H9 (cell line): ENCODE data around the gene SST. TPM values are rescaled to one million over a fixed set of nuclear protein-coding genes. Genes with fewer than 3 reads are reported as not detected.

Experiments
- DNase-seq: peaks from one replicate; pipeline ENCODE4 v3.0.0-alpha.2; 2017
- H2AFZ ChIP-seq: one replicate; pipeline ENCODE4 v1.6.1; 2013; ENCODE audit warnings: mild to moderate bottlenecking, low read length, control low read depth, moderate library complexity
- H2AK5ac ChIP-seq: 2 replicates; pipeline ENCODE4 v1.6.1; 2013; ENCODE audit warnings: low read length, control low read depth, mixed read lengths; ENCODE audit not compliant: insufficient read length
- H2BK120ac ChIP-seq: one replicate; pipeline ENCODE4 v1.6.1; 2013; ENCODE audit warnings: low read depth, mild to moderate bottlenecking, low read length, control low read depth, inconsistent platforms; ENCODE audit not compliant: poor library complexity, severe bottlenecking
- H2BK12ac ChIP-seq: 2 replicates; pipeline ENCODE4 v1.6.1; 2013; ENCODE audit warnings: low read length, control low read depth, mixed read lengths, low read depth; ENCODE audit not compliant: insufficient read length
- H2BK15ac ChIP-seq: 2 replicates; pipeline ENCODE4 v1.6.1; 2013; ENCODE audit warnings: low read depth, low read length, control low read depth
- H2BK20ac ChIP-seq: one replicate; pipeline ENCODE4 v1.6.1; 2013; ENCODE audit warnings: low read depth, mild to moderate bottlenecking, low read length, control low read depth, inconsistent platforms; ENCODE audit not compliant: poor library complexity, severe bottlenecking
- H2BK5ac ChIP-seq: 2 replicates; pipeline ENCODE4 v1.6.1; 2013; ENCODE audit warnings: low read length, control low read depth, mixed read lengths; ENCODE audit not compliant: insufficient read length
- H3K14ac ChIP-seq: 2 replicates; pipeline ENCODE4 v1.6.1; 2013; ENCODE audit warnings: low read length, control low read depth; ENCODE audit not compliant: insufficient read depth
- H3K18ac ChIP-seq: 2 replicates; pipeline ENCODE4 v1.6.1; 2013; ENCODE audit warnings: low read depth, mild to moderate bottlenecking, mixed read lengths, low read length, control low read depth; ENCODE audit not compliant: insufficient read length
- H3K23ac ChIP-seq: 2 replicates; pipeline ENCODE4 v1.6.1; 2013; ENCODE audit warnings: low read length, control low read depth, mixed read lengths, low read depth; ENCODE audit not compliant: insufficient read length
- H3K23me2 ChIP-seq: 2 replicates; pipeline ENCODE4 v1.6.1; 2013; ENCODE audit warnings: low read depth, mild to moderate bottlenecking, mixed read lengths, low read length, control low read depth; ENCODE audit not compliant: insufficient read length, poor library complexity, severe bottlenecking
- H3K27ac ChIP-seq: 2 replicates; pipeline ENCODE4 v1.5.1; 2013; ENCODE audit warnings: low read length, control low read depth, mixed read lengths, low read depth; ENCODE audit not compliant: insufficient read length
- H3K27me3 ChIP-seq: 2 replicates; pipeline ENCODE4 v1.6.1; 2013; ENCODE audit warnings: low read length, control low read depth, inconsistent platforms; ENCODE audit not compliant: insufficient read depth
- H3K4ac ChIP-seq: 2 replicates; pipeline ENCODE4 v1.6.1; 2013; ENCODE audit warnings: low read depth, mild to moderate bottlenecking, control low read depth, inconsistent platforms, low read length, moderate library complexity
- H3K4me1 ChIP-seq: 2 replicates; pipeline ENCODE4 v1.6.1; 2013; ENCODE audit warnings: low read length, control low read depth, inconsistent platforms; ENCODE audit not compliant: insufficient read depth
- H3K4me2 ChIP-seq: 2 replicates; pipeline ENCODE4 v1.6.1; 2013; ENCODE audit warnings: low read length, control low read depth, mixed read lengths; ENCODE audit not compliant: insufficient read length, insufficient read depth
- H3K56ac ChIP-seq: 2 replicates; pipeline ENCODE4 v1.6.1; 2013; ENCODE audit warnings: low read depth, mild to moderate bottlenecking, mixed read lengths, low read length, control low read depth; ENCODE audit not compliant: insufficient read length
- H3K79me1 ChIP-seq: 2 replicates; pipeline ENCODE4 v1.6.1; 2013; ENCODE audit warnings: low read depth, mild to moderate bottlenecking, moderate library complexity, low read length, control low read depth, inconsistent platforms; ENCODE audit not compliant: insufficient read depth, poor library complexity, severe bottlenecking
- H3K79me2 ChIP-seq: 2 replicates; pipeline ENCODE4 v1.6.1; 2013; ENCODE audit warnings: low read length, control low read depth, inconsistent platforms; ENCODE audit not compliant: insufficient read depth
- H3K9ac ChIP-seq: 2 replicates; pipeline ENCODE4 v1.6.1; 2013; ENCODE audit warnings: low read length, control low read depth, mixed read lengths; ENCODE audit not compliant: insufficient read length; ENCODE audit errors: extremely low read depth
- H3K9me3 ChIP-seq: one replicate; pipeline ENCODE4 v1.6.1; 2013; ENCODE audit warnings: low read depth, low read length, inconsistent platforms; ENCODE audit not compliant: control insufficient read depth
- H3T11ph ChIP-seq: one replicate; pipeline ENCODE4 v1.6.1; 2013; ENCODE audit warnings: mild to moderate bottlenecking, low read length, control low read depth, inconsistent platforms
- H4K20me1 ChIP-seq: one replicate; pipeline ENCODE4 v1.6.1; 2013; ENCODE audit not compliant: control insufficient read depth, insufficient read length, insufficient read depth
- H4K5ac ChIP-seq: 2 replicates; pipeline ENCODE4 v1.6.1; 2013; ENCODE audit warnings: low read depth, mild to moderate bottlenecking, mixed read lengths, low read length, control low read depth; ENCODE audit not compliant: insufficient read length
- H4K8ac ChIP-seq: replicated peaks from 2 replicates; pipeline ENCODE4 v1.6.1; 2013; ENCODE audit warnings: low read length, control low read depth, mixed read lengths, low read depth; ENCODE audit not compliant: insufficient read length
- H4K91ac ChIP-seq: 2 replicates; pipeline ENCODE4 v1.6.1; 2013; ENCODE audit warnings: low read depth, mild to moderate bottlenecking, moderate library complexity, mixed read lengths, low read length, control low read depth; ENCODE audit not compliant: insufficient read length
- H3K27ac Mint-ChIP-seq, 3 experiments: 2 replicates in 2 of 3; 3 replicates in 1 of 3; pipeline ENCODE4 v1.8.0; 2020 to 2021; ENCODE audit warnings: mixed read lengths in 3 of 3, mild to moderate bottlenecking in 1 of 3, moderate library complexity in 1 of 3
- H3K27me3 Mint-ChIP-seq: 2 replicates; pipeline ENCODE4 v1.8.0; 2021; ENCODE audit warnings: low read depth, mild to moderate bottlenecking, moderate library complexity, mixed read lengths
- H3K36me3 Mint-ChIP-seq, 3 experiments: 2 replicates in 2 of 3; 3 replicates in 1 of 3; pipeline ENCODE4 v1.8.0; 2020 to 2021; ENCODE audit warnings: low read depth in 3 of 3, mixed read lengths in 3 of 3; ENCODE audit not compliant: insufficient read depth in 1 of 3
- H3K4me1 Mint-ChIP-seq, 2 experiments: 2 replicates each; pipeline ENCODE4 v1.8.0; 2020; ENCODE audit warnings: mixed read lengths in 2 of 2
- H3K4me3 Mint-ChIP-seq, 2 experiments: 2 replicates in 1 of 2; 3 replicates in 1 of 2; pipeline ENCODE4 v1.8.0; 2020 to 2021; ENCODE audit warnings: mild to moderate bottlenecking in 2 of 2, mixed read lengths in 2 of 2, moderate library complexity in 1 of 2
- H3K9me3 Mint-ChIP-seq, 2 experiments: 2 replicates in 1 of 2; 3 replicates in 1 of 2; pipeline ENCODE4 v1.8.0; 2020; ENCODE audit warnings: mild to moderate bottlenecking in 2 of 2, mixed read lengths in 2 of 2, moderate library complexity in 1 of 2
- WGBS: extraction: QIAGEN DNeasy Blood & Tissue Kit; methylation state at CpG from one replicate; pipeline ENCODE4 v1.1.7; 2013; ENCODE audit warnings: missing lambda C conversion rate, low lambda C conversion rate, mixed read lengths; ENCODE audit not compliant: insufficient read length; ENCODE audit errors: extremely low coverage; 5-methylcytosine and 5-hydroxymethylcytosine counted together
- total RNA-seq: library from RNA; stranded (reverse); gene quantifications from 2 replicates; pipeline ENCODE4 v1.2.1, GENCODE V29; 2021
- TF ChIP-seq, protein P1 (sequence below): fragments of 200-600 bp; sonication (generic); conservative IDR thresholded peaks from 3 replicates; pipeline ENCODE4 v1.8.0; 2021; ENCODE audit warnings: antibody characterized with exemption, mild to moderate bottlenecking

Gene SST
- total RNA-seq, 1 experiment from 2014 or later = not detected

DNA sequence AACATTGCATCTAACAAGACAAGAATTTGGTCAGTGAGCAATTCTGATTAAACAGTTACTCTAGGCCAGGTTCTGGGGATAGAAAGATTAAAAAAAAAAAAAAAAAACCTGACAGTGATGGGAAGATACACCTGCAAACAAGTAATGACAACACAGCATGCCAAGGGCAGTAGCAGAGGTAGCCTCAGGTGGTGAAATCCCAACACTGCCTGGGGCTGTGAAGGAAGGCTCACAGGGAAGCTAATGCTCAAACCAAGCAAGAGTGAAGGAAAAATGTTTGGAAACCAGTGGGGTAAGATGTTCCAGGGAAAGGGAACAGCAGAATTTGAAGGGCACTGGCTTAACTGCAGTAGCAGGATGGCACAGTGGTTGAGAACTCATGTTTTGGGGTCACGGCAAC is 23.2 kb upstream of the SST start:
- Histone ChIP-seq H2BK120ac (no peak overlapping the region), H2BK15ac (no peak overlapping the region), H2BK5ac (no peak overlapping the region), H3K4me2 (no peak overlapping the region), H3K4ac (no peak overlapping the region), H3K9ac (no peak overlapping the region), H3K56ac (no peak overlapping the region), H3K27me3 (no peaks in the 10 kb centered on the region), H3K79me2 (no peaks in the 10 kb centered on the region), H4K5ac (no peak overlapping the region), H2AK5ac (no peak overlapping the region), H4K91ac (no peak overlapping the region), H3K23me2 (no peaks in the 10 kb centered on the region), H4K20me1 (no peaks in the 10 kb centered on the region), H3K9me3 (no peaks in the 10 kb centered on the region), H3K14ac (no peak overlapping the region), H2BK12ac (no peak overlapping the region), H2BK20ac (no peak overlapping the region), H3K27ac (no peak overlapping the region), H3K18ac (no peak overlapping the region), H2AFZ (no peak overlapping the region), H3K23ac (no peak overlapping the region), H3K79me1 (no peaks in the 10 kb centered on the region), H3T11ph (no peak overlapping the region), H3K4me1 (no peaks in the 10 kb centered on the region), H4K8ac (no peak overlapping the region)
- H3K27ac Mint-ChIP-seq = no peak overlapping the region
- TF ChIP-seq, protein P1, sequence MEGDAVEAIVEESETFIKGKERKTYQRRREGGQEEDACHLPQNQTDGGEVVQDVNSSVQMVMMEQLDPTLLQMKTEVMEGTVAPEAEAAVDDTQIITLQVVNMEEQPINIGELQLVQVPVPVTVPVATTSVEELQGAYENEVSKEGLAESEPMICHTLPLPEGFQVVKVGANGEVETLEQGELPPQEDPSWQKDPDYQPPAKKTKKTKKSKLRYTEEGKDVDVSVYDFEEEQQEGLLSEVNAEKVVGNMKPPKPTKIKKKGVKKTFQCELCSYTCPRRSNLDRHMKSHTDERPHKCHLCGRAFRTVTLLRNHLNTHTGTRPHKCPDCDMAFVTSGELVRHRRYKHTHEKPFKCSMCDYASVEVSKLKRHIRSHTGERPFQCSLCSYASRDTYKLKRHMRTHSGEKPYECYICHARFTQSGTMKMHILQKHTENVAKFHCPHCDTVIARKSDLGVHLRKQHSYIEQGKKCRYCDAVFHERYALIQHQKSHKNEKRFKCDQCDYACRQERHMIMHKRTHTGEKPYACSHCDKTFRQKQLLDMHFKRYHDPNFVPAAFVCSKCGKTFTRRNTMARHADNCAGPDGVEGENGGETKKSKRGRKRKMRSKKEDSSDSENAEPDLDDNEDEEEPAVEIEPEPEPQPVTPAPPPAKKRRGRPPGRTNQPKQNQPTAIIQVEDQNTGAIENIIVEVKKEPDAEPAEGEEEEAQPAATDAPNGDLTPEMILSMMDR = no peak
- no CpG with 5 or more reads among the region's 1 CpG for WGBS
- no peaks in the 10 kb centered on the region for H3K36me3 Mint-ChIP-seq
- no peaks in the 10 kb centered on the region; a peak in 1 of 4 replicates for H3K4me1 Mint-ChIP-seq
- no peak for DNase-seq
- H3K4me3 Mint-ChIP-seq = no peak overlapping the region
- H3K9me3 Mint-ChIP-seq = no peaks in the 10 kb centered on the region; a peak in 2 of 5 replicates
- peaks cover 15% of the 10 kb centered on the region for H3K27me3 Mint-ChIP-seq
